Ovary (tissue), 9 donors: ENCODE data around the gene ZRANB1. TPM values are rescaled to one million over a fixed set of nuclear protein-coding genes. Genes with fewer than 3 reads are reported as not detected.

Experiments used
- DNase-seq, 5 donors: peaks; one replicate each; pipeline ENCODE4 v3.0.0-alpha.2; 2019 to 2020
- H3K27ac ChIP-seq, 2 donors: fragments of 200-600 bp; one replicate each; pipeline versions ENCODE4 v1.5.1 to v1.8.0; 2019 to 2022
- H3K27me3 ChIP-seq: fragments of 200-600 bp; one replicate; pipeline ENCODE4 v1.8.0; 2022
- H3K36me3 ChIP-seq: fragments of 200-600 bp; sonication (generic); one replicate; pipeline ENCODE4 v1.5.1; 2019
- H3K4me1 ChIP-seq: one replicate; pipeline ENCODE4 v1.8.1; 2013; ENCODE audit warnings: mild to moderate bottlenecking, moderate library complexity; ENCODE audit not compliant: insufficient read depth
- H3K4me3 ChIP-seq: fragments of 200-600 bp; sonication (generic); one replicate; pipeline ENCODE4 v1.5.1; 2017
- H3K9me3 ChIP-seq, 2 donors: fragments of 200-600 bp in 1 of 2; sonication (generic) in 1 of 2; one replicate each; pipeline versions ENCODE4 v1.5.1 to v1.8.1; 2013 to 2019; ENCODE audit warnings: mild to moderate bottlenecking in 1 of 2, moderate library complexity in 1 of 2
- EP300 ChIP-seq: sonication (generic); formaldehyde crosslinking; IDR thresholded peaks from one replicate; pipeline ENCODE4 v1.6.1; 2017; ENCODE audit warnings: antibody characterized with exemption
- POLR2A ChIP-seq: fragments of 450-650 bp; IDR thresholded peaks from one replicate; pipeline ENCODE4 v1.6.1; 2017; ENCODE audit warnings: antibody characterized with exemption, mild to moderate bottlenecking, moderate library complexity
- WGBS, 3 donors: extraction: QIAGEN DNeasy Blood & Tissue Kit in 1 of 3; methylation state at CpG; one replicate each; pipeline versions ENCODE4 v1.1.5 to v1.1.7; 2013 to 2017; 5-methylcytosine and 5-hydroxymethylcytosine counted together
- intact Hi-C, 4 donors: fragments of 100-400 bp; cut with DNase I; formaldehyde crosslinking; loops; one replicate each; pipeline versions ENCODE4 v1.11.0 to v1.15.1; 2022 to 2023
- polyA plus RNA-seq, 2 donors: library from polyadenylated mRNA; stranded (reverse); fragments of 200-250 nt in 1 of 2; fragments of 350-450 nt in 1 of 2; fragmentation: Illumina TruSeq in 1 of 2; extraction: RNeasy Lipid Tissue Mini Kit (QIAGEN cat#74804) in 1 of 2; gene quantifications; one replicate each; pipeline ENCODE4 v1.2.3, GENCODE V29; 2013 to 2014
- total RNA-seq, 7 donors: library from RNA; depleted of rRNA in 2 of 7; stranded (reverse); fragments of >200 nt in 2 of 7; fragmentation: NEBNext Ultra II Directional in 3 of 7; extraction: Animal tissue kit (Norgen Biotek cat#: 25700) in 3 of 7; gene quantifications; one replicate each; pipeline versions ENCODE4 v1.1.0 to v1.2.4, GENCODE V29; 2016 to 2023
- TF ChIP-seq, protein P1 (sequence below), 3 donors: fragments of 450-650 bp in 2 of 3; fragments of 200-600 bp in 1 of 3; IDR thresholded peaks; one replicate each; pipeline versions ENCODE4 v1.5.1 to v1.8.0; 2016 to 2022; ENCODE audit warnings: antibody characterized with exemption in 3 of 3, mild to moderate bottlenecking in 1 of 3
- donor health status: DM: no; HTN: no; CAD: no; lungs with moderate emphysema.
- donor health status: DM: no; HTN: no; CAD: no.
- donor health status: Bipolar disorder and iron deficiency.
- donor health status: DM: yes; HTN: yes; CAD: no.
- donor health status: DM: no; HTN: no; CAD: no.
- donor health status: DM: yes; HTN: yes; CAD: no.

Gene ZRANB1
- total and polyA plus RNA-seq, 9 donors = 18.9 to 39.6 (median 27.5) TPM

DNA sequence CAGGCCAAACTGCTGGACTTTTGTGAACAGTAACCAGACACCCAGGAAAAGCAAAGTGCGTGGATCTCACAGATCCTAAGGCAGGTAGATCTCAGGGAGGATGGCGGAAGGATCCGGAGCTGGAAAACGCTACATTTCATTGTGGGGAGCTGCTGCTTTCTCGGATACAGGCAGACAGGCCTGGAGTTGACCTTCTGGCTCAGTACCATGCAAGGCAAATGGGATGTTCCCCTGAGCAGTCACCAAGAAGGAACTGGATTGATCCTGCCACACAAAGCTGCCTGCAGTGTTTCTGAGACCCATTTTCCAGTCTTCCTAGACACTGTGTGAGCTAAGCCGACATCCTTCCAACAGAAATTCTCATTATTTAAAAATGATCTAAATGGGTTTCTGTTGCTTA, 65.5 kb downstream of the ZRANB1 start:
- peak in 1 of 5 donors; percentile 10 for DNase-seq
- TF ChIP-seq POLR2A (no peak), EP300 (no peak)
- TF ChIP-seq, protein P1, sequence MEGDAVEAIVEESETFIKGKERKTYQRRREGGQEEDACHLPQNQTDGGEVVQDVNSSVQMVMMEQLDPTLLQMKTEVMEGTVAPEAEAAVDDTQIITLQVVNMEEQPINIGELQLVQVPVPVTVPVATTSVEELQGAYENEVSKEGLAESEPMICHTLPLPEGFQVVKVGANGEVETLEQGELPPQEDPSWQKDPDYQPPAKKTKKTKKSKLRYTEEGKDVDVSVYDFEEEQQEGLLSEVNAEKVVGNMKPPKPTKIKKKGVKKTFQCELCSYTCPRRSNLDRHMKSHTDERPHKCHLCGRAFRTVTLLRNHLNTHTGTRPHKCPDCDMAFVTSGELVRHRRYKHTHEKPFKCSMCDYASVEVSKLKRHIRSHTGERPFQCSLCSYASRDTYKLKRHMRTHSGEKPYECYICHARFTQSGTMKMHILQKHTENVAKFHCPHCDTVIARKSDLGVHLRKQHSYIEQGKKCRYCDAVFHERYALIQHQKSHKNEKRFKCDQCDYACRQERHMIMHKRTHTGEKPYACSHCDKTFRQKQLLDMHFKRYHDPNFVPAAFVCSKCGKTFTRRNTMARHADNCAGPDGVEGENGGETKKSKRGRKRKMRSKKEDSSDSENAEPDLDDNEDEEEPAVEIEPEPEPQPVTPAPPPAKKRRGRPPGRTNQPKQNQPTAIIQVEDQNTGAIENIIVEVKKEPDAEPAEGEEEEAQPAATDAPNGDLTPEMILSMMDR (IDR thresholded peaks at IDR 0.05) = no peak
- Histone ChIP-seq H3K27ac (no peak overlapping the region), H3K36me3 (no peaks in the 10 kb centered on the region), H3K4me3 (no peak overlapping the region), H3K4me1 (peaks cover 19% of the 10 kb centered on the region), H3K9me3 (no peaks in the 10 kb centered on the region), H3K27me3 (no peaks in the 10 kb centered on the region)
- 90 to 93% (median 91%) methylated on average over 6 of the region's 6 CpGs for WGBS, 3 donors
- intact Hi-C loops = loop anchor here in 1 of 4 donors (10.0 kb wide), 1 partner anchor 137 kb away; no protein-coding TSS in a partner anchor

DNA sequence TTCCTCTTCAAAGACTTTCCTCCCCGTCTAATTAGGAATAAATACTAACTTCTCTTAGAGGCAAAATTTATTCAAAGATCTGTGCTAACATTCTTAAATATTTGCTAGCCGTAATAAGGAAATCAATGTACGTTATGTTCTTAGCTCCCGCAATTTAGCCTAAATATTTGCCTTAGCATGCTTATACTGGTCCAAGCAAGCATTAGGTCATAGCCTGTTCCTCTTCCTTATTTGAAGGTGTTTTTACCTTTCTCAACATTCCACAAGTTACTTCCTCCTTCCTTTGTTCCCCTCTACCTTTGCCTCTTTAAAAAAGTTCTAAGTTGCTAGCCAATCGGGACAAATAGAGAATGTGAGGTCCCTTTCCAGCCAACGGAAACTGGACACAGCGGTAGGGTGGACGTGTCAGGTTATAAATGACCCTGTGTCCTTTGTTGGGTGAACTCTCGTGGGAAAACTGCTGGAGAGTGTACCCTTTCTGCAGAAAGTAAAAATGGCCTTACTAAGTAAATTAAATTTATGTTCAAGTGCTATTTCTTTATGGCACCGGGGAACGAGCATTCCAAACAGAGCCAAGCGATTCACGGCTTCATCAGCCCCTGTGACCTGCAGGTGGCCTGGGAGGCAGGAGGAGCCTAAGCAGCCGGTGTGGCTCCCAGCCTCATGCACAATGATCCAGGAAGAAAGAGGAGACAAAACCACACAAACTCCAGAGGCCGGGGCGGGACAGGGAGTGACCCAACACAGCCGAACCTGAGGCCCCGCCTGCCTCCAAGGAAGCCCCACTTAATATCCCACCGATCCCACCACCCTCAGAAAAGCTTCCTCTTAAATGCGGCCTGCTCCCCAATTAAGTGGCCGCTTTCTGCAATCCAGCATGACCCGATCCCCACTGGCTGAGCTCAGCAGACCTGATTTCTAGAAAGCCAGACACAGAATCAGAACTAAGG, 67.0 kb downstream of the ZRANB1 start:
- no peak overlapping the region for H3K4me3 ChIP-seq
- H3K27ac ChIP-seq = no peak overlapping the region
- no peaks in the 10 kb centered on the region for H3K27me3 ChIP-seq
- no peaks in the 10 kb centered on the region for H3K9me3 ChIP-seq
- peaks cover 13% of the 10 kb centered on the region for H3K4me1 ChIP-seq
- TF ChIP-seq, protein P1 (IDR thresholded peaks at IDR 0.05) = no peak
- TF ChIP-seq EP300 (no peak), POLR2A (no peak)
- DNase-seq = peak in 2 of 5 donors; percentile 17 to 33
- intact Hi-C loops = loop anchor here in 1 of 4 donors (10.0 kb wide), 1 partner anchor 136 kb away; no protein-coding TSS in a partner anchor
- 86 to 88% (median 86%) methylated on average over 22 of the region's 22 CpGs for WGBS, 3 donors
- H3K36me3 ChIP-seq = no peaks in the 10 kb centered on the region

DNA sequence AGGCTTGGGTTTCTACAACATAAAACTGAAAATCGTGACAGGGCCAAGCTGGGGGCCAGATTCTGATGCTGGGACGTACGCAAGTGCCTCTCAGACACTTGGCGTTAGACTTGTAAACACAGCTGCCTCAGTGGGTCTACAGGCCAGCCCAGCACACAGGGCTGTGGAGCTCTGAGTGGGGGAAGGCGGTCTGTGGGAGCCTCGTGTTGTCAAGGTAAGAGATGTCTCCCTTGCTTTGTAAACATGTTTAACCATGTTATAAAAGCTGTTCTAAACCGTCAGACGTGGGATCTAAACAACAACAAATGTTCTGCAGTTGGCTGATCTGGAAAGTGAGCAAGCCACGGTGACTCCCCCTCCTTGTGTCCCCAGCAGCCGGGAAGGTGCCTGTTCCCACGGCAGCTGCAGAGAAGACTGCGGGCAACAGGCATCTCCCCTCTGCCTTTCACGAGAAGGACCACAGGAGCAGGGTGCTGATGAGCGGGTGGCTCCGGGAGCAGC, 67.8 kb downstream of the ZRANB1 start:
- no peak for TF ChIP-seq EP300
- TF ChIP-seq POLR2A = no peak
- TF ChIP-seq, protein P1 (IDR thresholded peaks at IDR 0.05) = no peak
- Histone ChIP-seq H3K9me3 (no peaks in the 10 kb centered on the region), H3K4me1 (peaks cover 18% of the 10 kb centered on the region), H3K4me3 (no peak overlapping the region), H3K27ac (no peak overlapping the region), H3K27me3 (no peaks in the 10 kb centered on the region), H3K36me3 (no peaks in the 10 kb centered on the region)
- peak in 2 of 5 donors; percentile 28 to 42 for DNase-seq
- intact Hi-C loops = loop anchor here in 1 of 4 donors (10.0 kb wide), 1 partner anchor 135 kb away; no protein-coding TSS in a partner anchor
- 23 to 33% (median 24%) methylated on average over 15 of the region's 15 CpGs for WGBS, 3 donors

DNA sequence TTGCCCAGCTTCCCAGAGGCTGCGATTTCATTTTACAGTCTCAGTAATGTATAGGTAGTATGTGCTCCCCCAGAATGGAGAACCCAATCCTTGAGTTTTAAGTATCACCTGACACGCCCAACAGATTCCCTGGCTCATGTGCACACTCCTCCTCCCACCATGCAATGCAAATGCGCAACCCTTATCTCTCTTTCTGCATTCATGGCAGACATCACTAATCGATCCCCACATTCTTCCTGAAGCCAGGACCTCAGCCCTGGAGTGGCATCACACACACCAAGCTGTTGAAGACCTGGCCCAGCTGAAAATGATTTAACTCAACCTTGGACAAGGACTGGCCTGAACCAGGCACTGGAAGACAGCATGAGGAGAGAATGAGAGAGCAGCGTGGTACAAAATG, 68.4 kb downstream of the ZRANB1 start:
- 45 to 67% (median 61%) methylated on average over 5 of the region's 5 CpGs for WGBS, 3 donors
- Histone ChIP-seq H3K9me3 (no peaks in the 10 kb centered on the region), H3K4me3 (no peak overlapping the region), H3K27me3 (no peaks in the 10 kb centered on the region), H3K36me3 (no peaks in the 10 kb centered on the region), H3K4me1 (peaks cover 24% of the 10 kb centered on the region), H3K27ac (no peak overlapping the region)
- peak in 2 of 5 donors; percentile 13 to 24 for DNase-seq
- intact Hi-C loops = no loop called here
- TF ChIP-seq, protein P1 (IDR thresholded peaks at IDR 0.05) = no peak
- TF ChIP-seq POLR2A (no peak), EP300 (no peak)
